Fibroblast of mammary gland (primary cell): ENCODE measurements around the gene SORBS1.
A peak's percentile ranks its signal among the peaks of the same experiment; 100 is the strongest.

Source experiments
- DNase-seq: peaks from one replicate; pipeline ENCODE4 v3.0.0-alpha.2; 2010; ENCODE audit warnings: low read depth
- H3K4me3 ChIP-seq: 2 replicates; pipeline ENCODE4 v1.5.1; 2011; ENCODE audit warnings: low read depth, mild to moderate bottlenecking, low read length, moderate library complexity; ENCODE audit not compliant: control insufficient read depth
- TF ChIP-seq, protein P1 (sequence below): conservative IDR thresholded peaks from 2 replicates; pipeline ENCODE4 v1.5.1; 2011; ENCODE audit warnings: low read depth, low read length, inconsistent platforms; ENCODE audit not compliant: control insufficient read depth, insufficient read depth

The SORBS1 gene

DNA sequence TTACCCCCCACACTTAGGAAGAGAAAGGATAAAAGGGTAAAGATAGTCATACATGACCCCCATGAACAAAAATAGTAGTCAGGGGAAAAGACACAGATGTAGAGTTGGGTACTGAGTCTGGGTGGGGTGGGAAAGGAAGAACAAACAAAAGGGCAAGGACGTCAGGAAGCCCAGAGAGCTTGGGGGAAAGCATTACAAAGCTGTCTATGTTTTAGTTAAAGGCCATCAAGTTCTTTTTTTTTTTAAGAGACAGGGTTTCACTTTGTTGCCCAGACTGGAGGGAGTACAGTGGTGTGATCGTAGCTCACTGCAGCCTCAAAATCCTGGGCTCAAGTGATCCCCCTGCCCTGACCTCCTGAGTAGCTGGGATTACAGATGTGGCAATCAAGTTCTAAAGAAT is 172.0 kb downstream of the SORBS1 start:
- no peak for DNase-seq
- no peak overlapping the region for H3K4me3 ChIP-seq
- TF ChIP-seq, protein P1, sequence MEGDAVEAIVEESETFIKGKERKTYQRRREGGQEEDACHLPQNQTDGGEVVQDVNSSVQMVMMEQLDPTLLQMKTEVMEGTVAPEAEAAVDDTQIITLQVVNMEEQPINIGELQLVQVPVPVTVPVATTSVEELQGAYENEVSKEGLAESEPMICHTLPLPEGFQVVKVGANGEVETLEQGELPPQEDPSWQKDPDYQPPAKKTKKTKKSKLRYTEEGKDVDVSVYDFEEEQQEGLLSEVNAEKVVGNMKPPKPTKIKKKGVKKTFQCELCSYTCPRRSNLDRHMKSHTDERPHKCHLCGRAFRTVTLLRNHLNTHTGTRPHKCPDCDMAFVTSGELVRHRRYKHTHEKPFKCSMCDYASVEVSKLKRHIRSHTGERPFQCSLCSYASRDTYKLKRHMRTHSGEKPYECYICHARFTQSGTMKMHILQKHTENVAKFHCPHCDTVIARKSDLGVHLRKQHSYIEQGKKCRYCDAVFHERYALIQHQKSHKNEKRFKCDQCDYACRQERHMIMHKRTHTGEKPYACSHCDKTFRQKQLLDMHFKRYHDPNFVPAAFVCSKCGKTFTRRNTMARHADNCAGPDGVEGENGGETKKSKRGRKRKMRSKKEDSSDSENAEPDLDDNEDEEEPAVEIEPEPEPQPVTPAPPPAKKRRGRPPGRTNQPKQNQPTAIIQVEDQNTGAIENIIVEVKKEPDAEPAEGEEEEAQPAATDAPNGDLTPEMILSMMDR, result no peak

DNA sequence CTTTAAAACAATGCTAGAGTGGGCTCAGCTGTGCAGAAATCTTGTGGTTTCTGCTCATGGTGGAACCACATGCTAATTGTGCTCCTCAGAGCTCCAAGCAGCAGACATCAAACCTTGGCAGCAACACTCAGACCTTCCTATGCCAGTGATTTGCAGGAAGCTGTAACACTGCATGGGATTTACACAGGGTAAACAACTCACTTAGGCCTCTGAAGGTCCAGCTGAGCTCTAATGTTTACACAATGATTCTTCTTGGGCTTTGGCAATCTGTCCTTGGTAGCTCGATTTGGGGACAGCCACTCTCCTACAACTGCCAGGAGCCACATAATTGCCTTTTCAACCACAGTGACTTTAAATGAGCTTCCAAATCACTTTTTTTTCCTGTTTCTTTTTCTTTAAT is 172.6 kb downstream of the SORBS1 start:
- TF ChIP-seq, protein P1, result no peak
- DNase-seq, result peak; percentile 7
- H3K4me3 ChIP-seq, result no peak overlapping the region

DNA sequence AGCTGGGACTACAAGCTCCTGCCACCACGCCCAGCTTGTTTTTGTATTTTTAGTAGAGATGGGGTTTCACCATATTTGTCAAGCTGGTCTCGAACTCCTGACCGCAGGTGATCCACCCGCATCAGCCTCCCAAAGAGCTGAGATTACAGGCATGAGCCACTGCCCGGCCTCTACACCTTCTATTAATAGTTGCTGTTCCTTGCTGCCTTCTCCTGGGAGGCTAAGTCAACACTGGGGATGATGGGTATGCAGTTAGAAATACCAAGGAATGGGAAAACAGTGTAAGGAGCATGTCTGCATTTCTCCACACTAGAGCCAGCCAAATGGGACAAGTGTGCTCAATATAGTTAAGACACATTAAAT is 173.1 kb downstream of the SORBS1 start:
- TF ChIP-seq, protein P1, result no peak
- no peak overlapping the region for H3K4me3 ChIP-seq
- no peak for DNase-seq

DNA sequence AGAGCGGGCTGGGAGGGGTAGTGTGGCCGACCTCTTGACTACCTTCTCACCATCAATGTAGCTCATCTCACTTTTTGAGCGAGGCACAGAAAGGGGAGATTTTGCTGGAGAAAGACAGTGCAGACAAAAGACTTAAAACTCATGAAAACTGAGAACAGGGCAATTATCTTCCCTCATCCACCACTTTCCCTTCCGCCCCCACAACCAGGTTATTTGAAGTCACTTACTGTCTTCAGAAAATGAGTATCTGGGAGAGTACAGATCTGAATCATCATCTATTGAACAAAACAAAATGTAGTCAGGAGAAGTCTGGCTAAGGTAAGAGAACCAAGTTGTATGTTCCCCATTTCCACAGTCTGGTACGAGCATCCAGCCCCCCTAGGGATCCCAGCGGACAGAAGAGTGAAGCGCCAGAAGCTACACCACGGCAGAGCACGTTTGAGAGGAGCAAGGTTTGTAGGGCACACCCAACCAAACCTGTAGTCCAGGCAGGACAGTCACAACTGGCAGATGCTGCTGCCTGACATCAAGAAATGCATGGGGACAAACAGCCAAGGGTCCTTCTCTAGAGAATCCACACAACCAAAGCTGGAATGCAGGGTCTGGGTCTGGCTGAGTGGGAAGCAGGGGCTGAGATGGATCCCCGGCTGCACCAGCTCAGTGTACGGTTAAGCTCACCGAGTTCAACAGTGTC is 177.0 kb downstream of the SORBS1 start:
- TF ChIP-seq, protein P1, result no peak
- H3K4me3 ChIP-seq, result no peak overlapping the region
- DNase-seq, result no peak

DNA sequence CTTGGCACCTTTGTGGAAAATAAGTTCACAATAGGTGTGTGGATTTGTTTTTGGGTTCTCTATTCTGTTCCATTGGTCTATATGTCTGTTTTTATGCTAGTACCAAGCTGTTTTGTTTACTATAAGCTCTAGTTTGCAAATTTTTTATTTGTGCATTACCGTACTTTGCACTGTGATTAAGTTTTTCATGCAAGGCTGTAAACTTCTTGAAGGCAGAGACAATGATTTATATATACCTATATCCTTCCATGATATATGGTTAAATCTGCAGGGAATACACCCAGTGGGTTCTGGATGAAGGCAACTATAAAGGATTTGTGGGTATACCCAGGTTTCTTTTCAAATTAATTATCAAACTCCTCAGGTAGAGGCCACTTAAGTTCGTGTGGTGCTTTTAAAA is 178.6 kb downstream of the SORBS1 start:
- no peak for DNase-seq
- TF ChIP-seq, protein P1, result no peak
- H3K4me3 ChIP-seq, result no peak overlapping the region

DNA sequence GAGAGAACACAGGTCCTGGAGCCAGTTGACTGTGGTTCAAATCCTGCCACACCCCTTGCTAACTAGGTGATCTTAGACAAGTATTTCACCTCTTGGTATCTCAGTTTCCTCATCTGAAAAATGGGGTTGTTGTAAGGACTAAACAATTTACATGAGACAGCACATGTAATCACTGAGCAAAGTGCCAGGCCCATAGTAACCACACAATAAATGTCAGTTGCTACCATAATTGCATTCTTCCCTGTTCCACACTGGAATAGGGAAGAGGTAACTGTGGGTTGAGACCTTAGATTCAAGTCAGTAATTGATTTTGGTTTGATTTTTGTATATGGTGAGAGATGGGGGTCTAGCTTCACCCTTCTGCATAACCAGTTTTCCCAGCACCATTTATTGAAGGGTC is 179.0 kb downstream of the SORBS1 start:
- TF ChIP-seq, protein P1, result no peak
- DNase-seq, result no peak

DNA sequence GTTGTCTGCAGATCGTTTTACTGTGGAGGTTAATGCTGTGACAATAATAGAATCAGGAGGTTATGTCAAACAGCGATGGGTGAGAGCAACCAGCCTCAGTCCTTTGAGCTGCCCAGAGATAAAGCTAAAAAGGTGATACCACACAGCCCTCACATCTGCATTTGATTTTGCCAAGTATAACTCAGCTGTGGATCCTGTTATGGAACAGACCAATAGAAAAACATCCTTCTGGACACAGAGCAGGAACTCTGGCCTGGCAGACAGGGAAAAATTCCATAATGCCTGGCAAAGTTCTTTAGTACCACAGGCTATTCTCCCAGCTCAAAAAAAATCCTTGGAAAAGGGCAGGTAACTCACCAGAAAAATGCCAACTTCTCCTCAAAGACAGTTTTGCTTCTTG is 183.2 kb downstream of the SORBS1 start:
- no peak overlapping the region for H3K4me3 ChIP-seq
- TF ChIP-seq, protein P1, result no peak
- DNase-seq, result no peak

More for the DNA sequence above, 179.0 kb downstream of the SORBS1 start:
- no peak overlapping the region for H3K4me3 ChIP-seq
